ENCODE results near the gene ZNF331.

ZNF331 gene

DNA sequence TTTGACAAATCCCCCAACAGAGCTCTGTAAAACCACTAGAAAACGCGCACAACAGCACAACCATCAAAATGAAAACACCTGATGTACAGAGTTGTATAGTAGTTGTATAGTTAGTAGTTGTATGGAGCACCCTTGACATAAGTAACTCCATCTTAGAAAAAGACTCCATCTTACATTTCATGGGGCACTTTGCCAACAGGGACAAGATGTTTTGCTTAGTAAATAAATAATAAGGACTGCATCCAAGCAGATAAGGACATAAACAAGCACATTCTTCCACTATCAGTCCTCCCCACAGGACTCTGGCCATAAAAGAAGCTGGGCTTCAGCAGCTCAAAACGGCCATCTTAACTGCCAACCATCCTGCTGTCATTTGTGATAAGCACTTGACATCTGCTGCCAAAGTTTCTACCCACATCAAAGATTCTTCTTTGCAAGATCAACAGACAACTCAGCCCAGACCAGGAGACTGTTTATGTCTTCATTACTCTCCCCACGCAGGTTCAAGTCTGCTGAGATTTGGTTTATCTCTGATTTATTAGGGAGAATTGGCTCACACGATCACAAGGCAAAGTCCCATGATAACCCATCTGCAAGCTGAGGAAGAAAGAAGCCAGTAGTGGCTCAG, 20.7 kb upstream of the ZNF331 start:
- H3K9me3 ChIP-seq (ENCODE audit: insufficient read depth, low read length) = peaks cover 5% of the 10 kb centered on the region; the same call in 1 of the 2 replicates
- peaks cover 1% of the 10 kb centered on the region for H3K36me3 ChIP-seq (ENCODE audit: insufficient read depth, insufficient read length, low read length)
- H3K4me1 ChIP-seq (ENCODE audit: insufficient read depth, insufficient read length) = no peaks in the 10 kb centered on the region
- no peak overlapping the region for H3K4me3 ChIP-seq (ENCODE audit: insufficient read length, low read depth)
- DNase-seq (ENCODE audit: low read depth, low spot score) = no peak
- TF ChIP-seq YY1 (IDR thresholded peaks at IDR 0.05; ENCODE audit: insufficient read depth, insufficient read length) (no peak), SUZ12 (IDR thresholded peaks at IDR 0.05; ENCODE audit: extremely low read depth, insufficient read depth, insufficient read length) (no peak), ZNF274 (IDR thresholded peaks at IDR 0.05; ENCODE audit: low read depth, low read length) (no peak)
- H3K27me3 ChIP-seq (ENCODE audit: insufficient read depth, insufficient read length) = no peaks in the 10 kb centered on the region
- H3K9ac ChIP-seq (ENCODE audit: insufficient read length, low read depth) = no peak overlapping the region

DNA sequence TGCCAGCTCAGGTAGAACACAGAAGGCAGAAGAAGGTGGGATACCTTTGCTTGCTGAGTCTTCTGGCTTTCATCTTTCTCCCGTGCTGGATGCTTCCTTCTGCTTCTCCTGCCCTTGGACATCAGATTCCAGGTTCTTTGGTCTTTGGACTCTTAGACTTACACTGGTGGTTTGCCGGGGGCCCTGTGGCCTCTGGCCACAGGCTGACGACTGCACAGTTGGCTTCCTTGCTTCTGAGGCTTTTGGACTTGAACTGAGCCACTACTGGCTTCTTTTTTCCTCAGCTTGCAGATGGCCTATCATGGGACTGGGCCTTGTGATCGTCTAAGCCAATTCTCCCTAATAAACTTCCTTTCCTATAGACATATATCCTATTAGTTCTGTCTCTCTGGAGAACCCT, 19.8 kb upstream of the ZNF331 start:
- TF ChIP-seq YY1 (IDR thresholded peaks at IDR 0.05; ENCODE audit: insufficient read depth, insufficient read length) = no peak
- TF ChIP-seq SUZ12 (IDR thresholded peaks at IDR 0.05; ENCODE audit: extremely low read depth, insufficient read depth, insufficient read length) = no peak
- no peak for TF ChIP-seq ZNF274 (IDR thresholded peaks at IDR 0.05; ENCODE audit: low read depth, low read length)
- Histone ChIP-seq H3K4me3 (ENCODE audit: insufficient read length, low read depth) (no peak overlapping the region), H3K27me3 (ENCODE audit: insufficient read depth, insufficient read length) (no peaks in the 10 kb centered on the region), H3K9me3 (ENCODE audit: insufficient read depth, low read length) (peaks cover 5% of the 10 kb centered on the region; the same call in 1 of the 2 replicates), H3K4me1 (ENCODE audit: insufficient read depth, insufficient read length) (no peaks in the 10 kb centered on the region), H3K36me3 (ENCODE audit: insufficient read depth, insufficient read length, low read length) (peaks cover 7% of the 10 kb centered on the region), H3K9ac (ENCODE audit: insufficient read length, low read depth) (no peak overlapping the region)
- no peak for DNase-seq (ENCODE audit: low read depth, low spot score)

DNA sequence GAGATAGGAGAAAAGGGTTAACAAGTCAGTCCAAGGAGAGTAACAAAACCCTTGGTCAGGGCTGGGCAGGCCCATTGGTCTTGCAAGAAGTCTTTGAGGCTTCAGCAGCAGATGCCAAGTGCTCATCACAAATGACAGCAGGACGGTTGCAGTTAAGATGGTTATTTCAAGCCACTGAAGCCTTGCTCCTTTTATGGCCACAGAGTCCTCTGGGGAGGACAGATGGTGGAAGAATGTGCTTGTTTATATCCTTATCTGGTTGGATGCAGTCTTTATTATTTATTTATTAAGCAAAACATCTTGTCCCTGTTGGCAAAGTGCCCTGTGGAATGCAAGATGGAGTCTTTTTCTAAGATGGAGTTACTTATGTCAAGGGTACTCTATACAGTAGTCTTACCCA, 19.2 kb upstream of the ZNF331 start:
- no peak for DNase-seq (ENCODE audit: low read depth, low spot score)
- TF ChIP-seq ZNF274 (IDR thresholded peaks at IDR 0.05; ENCODE audit: low read depth, low read length) (no peak), SUZ12 (IDR thresholded peaks at IDR 0.05; ENCODE audit: extremely low read depth, insufficient read depth, insufficient read length) (no peak), YY1 (IDR thresholded peaks at IDR 0.05; ENCODE audit: insufficient read depth, insufficient read length) (no peak)
- no peaks in the 10 kb centered on the region for H3K4me1 ChIP-seq (ENCODE audit: insufficient read depth, insufficient read length)
- H3K9ac ChIP-seq (ENCODE audit: insufficient read length, low read depth) = no peak overlapping the region
- no peak overlapping the region for H3K4me3 ChIP-seq (ENCODE audit: insufficient read length, low read depth)
- H3K27me3 ChIP-seq (ENCODE audit: insufficient read depth, insufficient read length) = no peaks in the 10 kb centered on the region
- H3K9me3 ChIP-seq (ENCODE audit: insufficient read depth, low read length) = peaks cover 5% of the 10 kb centered on the region; the same call in 1 of the 2 replicates
- peaks cover 11% of the 10 kb centered on the region for H3K36me3 ChIP-seq (ENCODE audit: insufficient read depth, insufficient read length, low read length)

DNA sequence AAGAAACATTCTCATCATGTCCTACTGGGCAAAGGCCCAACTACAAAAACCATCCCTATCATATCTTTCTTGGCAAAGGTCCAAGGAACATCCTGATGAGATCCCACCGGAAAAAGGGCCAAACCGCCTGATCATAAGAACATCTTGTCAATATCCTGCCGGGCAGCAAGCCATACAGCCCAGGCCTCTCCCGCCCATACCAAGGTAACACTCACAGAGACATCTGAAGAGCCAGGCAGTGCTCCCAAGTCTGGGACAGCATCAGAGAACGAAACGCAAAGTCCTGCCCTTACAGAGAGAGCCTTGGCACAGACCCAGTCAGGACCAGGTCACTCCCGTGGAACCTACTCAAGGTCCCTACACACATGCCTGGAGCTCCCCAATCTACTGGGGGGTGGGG, 18.5 kb upstream of the ZNF331 start:
- H3K4me3 ChIP-seq (ENCODE audit: insufficient read length, low read depth) = no peak overlapping the region
- no peak for DNase-seq (ENCODE audit: low read depth, low spot score)
- TF ChIP-seq ZNF274 (IDR thresholded peaks at IDR 0.05; ENCODE audit: low read depth, low read length) (no peak), SUZ12 (IDR thresholded peaks at IDR 0.05; ENCODE audit: extremely low read depth, insufficient read depth, insufficient read length) (no peak)
- H3K9me3 ChIP-seq (ENCODE audit: insufficient read depth, low read length) = peaks cover 5% of the 10 kb centered on the region; the same call in 1 of the 2 replicates
- peaks cover 12% of the 10 kb centered on the region for H3K36me3 ChIP-seq (ENCODE audit: insufficient read depth, insufficient read length, low read length)
- no peaks in the 10 kb centered on the region for H3K4me1 ChIP-seq (ENCODE audit: insufficient read depth, insufficient read length)
- H3K9ac ChIP-seq (ENCODE audit: insufficient read length, low read depth) = no peak overlapping the region
- no peaks in the 10 kb centered on the region for H3K27me3 ChIP-seq (ENCODE audit: insufficient read depth, insufficient read length)

DNA sequence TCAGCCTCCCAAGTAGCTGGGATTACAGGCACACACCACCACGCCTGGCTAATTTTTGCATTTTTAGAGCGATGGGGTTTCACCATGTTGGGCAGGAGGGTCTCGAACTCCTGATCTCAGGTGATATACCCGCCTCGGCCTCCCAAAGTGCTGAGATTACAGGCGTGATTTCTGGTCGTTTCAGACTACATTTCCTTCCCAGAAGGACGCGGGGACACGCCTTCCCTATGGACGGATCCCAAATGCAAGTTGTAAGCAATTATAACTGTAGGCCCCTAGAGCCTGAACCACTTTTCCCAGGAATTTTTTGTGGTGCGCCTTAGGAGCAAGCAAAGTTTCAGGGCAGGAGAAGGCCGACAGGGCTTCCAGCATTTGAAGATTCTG, 17.8 kb upstream of the ZNF331 start:
- H3K36me3 ChIP-seq (ENCODE audit: insufficient read depth, insufficient read length, low read length) = peaks cover 12% of the 10 kb centered on the region
- DNase-seq (ENCODE audit: low read depth, low spot score) = no peak
- H3K9ac ChIP-seq (ENCODE audit: insufficient read length, low read depth) = peak overlapping the region; percentile 32
- H3K9me3 ChIP-seq (ENCODE audit: insufficient read depth, low read length) = peaks cover 5% of the 10 kb centered on the region; the same call in 1 of the 2 replicates
- no peak for TF ChIP-seq SUZ12 (IDR thresholded peaks at IDR 0.05; ENCODE audit: extremely low read depth, insufficient read depth, insufficient read length)
- TF ChIP-seq ZNF274 (IDR thresholded peaks at IDR 0.05; ENCODE audit: low read depth, low read length) = no peak
- TF ChIP-seq YY1 (IDR thresholded peaks at IDR 0.05; ENCODE audit: insufficient read depth, insufficient read length) = no peak
- peak overlapping the region; percentile 28 for H3K4me3 ChIP-seq (ENCODE audit: insufficient read length, low read depth)
- H3K27me3 ChIP-seq (ENCODE audit: insufficient read depth, insufficient read length) = no peaks in the 10 kb centered on the region
- H3K4me1 ChIP-seq (ENCODE audit: insufficient read depth, insufficient read length) = no peaks in the 10 kb centered on the region

DNA sequence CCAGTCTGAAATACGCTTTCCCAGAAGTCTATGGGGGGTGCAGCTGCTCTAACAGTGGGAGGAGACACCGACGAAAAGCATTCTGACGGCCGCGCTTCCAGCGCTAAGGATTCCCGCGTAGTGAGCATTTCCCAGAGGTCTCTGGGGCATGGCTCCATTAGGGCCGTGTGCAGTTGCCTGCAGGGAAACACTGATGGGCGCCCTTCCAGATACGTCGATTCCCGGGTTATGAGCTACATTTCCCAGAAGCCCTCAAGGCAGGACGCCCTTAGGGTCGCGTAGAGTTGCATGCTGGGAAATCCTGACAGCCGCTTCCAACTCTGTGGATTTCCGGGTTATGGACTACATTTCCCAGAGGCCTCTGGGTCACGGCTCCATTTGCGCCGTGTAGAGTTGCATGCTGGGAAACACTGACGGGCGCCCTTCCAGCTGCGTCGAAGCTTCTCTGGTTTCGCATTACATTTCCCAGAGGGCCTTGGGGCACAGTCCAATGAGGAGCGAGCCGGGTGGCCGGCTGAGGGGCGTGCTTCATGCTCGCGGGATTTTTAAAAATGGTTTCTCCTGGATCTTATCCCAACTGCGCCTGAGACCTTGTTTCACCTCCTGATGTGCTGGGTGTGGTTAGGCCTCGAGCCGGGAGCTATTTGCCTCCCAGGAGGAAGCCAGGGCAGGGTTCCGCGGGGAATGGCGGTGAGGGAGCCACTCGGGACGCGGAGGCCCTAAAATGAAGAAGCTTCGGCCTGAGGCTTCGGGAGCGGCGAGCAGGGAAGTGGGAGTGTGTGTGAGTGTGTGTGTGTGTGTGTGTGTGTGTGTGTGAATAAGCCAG, 17.2 kb upstream of the ZNF331 start:
- H3K9ac ChIP-seq (ENCODE audit: insufficient read length, low read depth) = peak overlapping the region; percentile 75
- peak overlapping the region; percentile 81 for H3K4me3 ChIP-seq (ENCODE audit: insufficient read length, low read depth)
- TF ChIP-seq SUZ12 (IDR thresholded peaks at IDR 0.05; ENCODE audit: extremely low read depth, insufficient read depth, insufficient read length) = no peak
- no peak for TF ChIP-seq ZNF274 (IDR thresholded peaks at IDR 0.05; ENCODE audit: low read depth, low read length)
- peak; percentile 38 for TF ChIP-seq YY1 (IDR thresholded peaks at IDR 0.05; ENCODE audit: insufficient read depth, insufficient read length)

More for the DNA sequence above, 17.2 kb upstream of the ZNF331 start:
- no peaks in the 10 kb centered on the region for H3K27me3 ChIP-seq (ENCODE audit: insufficient read depth, insufficient read length)
- DNase-seq (ENCODE audit: low read depth, low spot score) = peak; percentile 94
- H3K9me3 ChIP-seq (ENCODE audit: insufficient read depth, low read length) = peaks cover 11% of the 10 kb centered on the region
- peaks cover 12% of the 10 kb centered on the region for H3K36me3 ChIP-seq (ENCODE audit: insufficient read depth, insufficient read length, low read length)
- no peaks in the 10 kb centered on the region for H3K4me1 ChIP-seq (ENCODE audit: insufficient read depth, insufficient read length)

Data from NT2/D1 (cell line).